ENCODE results near the gene KLF11.

DNA sequence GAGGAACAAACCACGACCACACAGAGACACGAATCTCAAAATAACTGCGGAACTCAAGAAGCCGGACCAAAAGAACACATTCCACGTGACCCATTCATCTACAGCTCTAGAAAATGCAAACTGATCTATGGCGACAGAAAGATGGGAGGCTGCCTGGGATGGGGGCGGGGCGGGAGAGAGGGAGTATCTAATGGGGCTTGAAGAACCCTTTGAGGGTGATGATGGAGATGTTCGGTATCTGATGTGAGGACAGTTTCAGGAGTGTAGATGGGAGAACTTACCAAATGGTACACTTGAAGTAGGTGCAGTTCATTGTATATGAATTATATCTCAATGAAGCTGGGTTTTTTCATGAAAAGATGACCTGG lies 34.6 kb upstream of the KLF11 start:
- TF ChIP-seq, protein P1, sequence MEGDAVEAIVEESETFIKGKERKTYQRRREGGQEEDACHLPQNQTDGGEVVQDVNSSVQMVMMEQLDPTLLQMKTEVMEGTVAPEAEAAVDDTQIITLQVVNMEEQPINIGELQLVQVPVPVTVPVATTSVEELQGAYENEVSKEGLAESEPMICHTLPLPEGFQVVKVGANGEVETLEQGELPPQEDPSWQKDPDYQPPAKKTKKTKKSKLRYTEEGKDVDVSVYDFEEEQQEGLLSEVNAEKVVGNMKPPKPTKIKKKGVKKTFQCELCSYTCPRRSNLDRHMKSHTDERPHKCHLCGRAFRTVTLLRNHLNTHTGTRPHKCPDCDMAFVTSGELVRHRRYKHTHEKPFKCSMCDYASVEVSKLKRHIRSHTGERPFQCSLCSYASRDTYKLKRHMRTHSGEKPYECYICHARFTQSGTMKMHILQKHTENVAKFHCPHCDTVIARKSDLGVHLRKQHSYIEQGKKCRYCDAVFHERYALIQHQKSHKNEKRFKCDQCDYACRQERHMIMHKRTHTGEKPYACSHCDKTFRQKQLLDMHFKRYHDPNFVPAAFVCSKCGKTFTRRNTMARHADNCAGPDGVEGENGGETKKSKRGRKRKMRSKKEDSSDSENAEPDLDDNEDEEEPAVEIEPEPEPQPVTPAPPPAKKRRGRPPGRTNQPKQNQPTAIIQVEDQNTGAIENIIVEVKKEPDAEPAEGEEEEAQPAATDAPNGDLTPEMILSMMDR (IDR thresholded peaks at IDR 0.05), result no peak
- no peak for TF ChIP-seq POLR2A (IDR thresholded peaks at IDR 0.05)
